Stimulated activated CD4-positive, alpha-beta T cell treated with anti-CD3 and anti-CD28 coated beads, TNF-alpha, amount 100 ng/mL, for 1 hour (primary cell): ENCODE measurements around the gene SHISA3.

Source experiments
- DNase-seq, 3 donors: peaks; one replicate each; pipeline ENCODE4 v3.0.0-alpha.2; 2020; ENCODE audit warnings: low read depth in 3 of 3, low spot score in 1 of 3

SHISA3 gene

DNA sequence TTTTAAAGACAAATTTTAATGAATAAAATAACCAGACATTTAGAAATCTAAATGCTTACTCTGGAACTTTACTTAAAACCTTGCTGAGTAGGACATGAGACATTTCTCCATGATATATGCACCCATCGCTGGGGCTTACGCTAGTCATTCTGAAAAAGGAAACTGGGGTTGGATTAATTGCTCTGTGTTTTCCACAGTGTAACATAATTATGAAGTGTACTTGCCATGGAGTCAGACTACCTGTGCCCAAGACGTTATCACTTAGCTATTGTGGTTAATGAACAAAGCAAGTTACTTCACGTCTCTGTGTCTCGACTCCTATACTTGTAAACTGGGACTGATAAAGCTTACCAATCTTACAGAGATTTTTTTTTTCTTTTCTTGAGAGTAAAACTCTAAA lies 47.8 kb downstream of the SHISA3 start:
- no peak for DNase-seq

GRCh38 chr4:42446823-42447222 lies 49.5 kb downstream of the SHISA3 start:
- DNase-seq: no peak
